Right lobe of liver (tissue), 4 donors: ENCODE results near the gene DCTN1.

Experiments
- POLR2A ChIP-seq: fragments of 450-650 bp; IDR thresholded peaks from one replicate; pipeline ENCODE4 v1.6.1; 2017; ENCODE audit warnings: antibody characterized with exemption, mild to moderate bottlenecking
- TF ChIP-seq, protein P1 (sequence below), 4 donors: fragments of 200-600 bp in 3 of 4; fragments of 450-650 bp in 1 of 4; IDR thresholded peaks; one replicate each; pipeline versions ENCODE4 v1.5.1 to v1.8.0; 2016 to 2022; ENCODE audit warnings: antibody characterized with exemption in 4 of 4, mild to moderate bottlenecking in 2 of 4
- donor health status: DM: no; HTN: no; CAD: no.
- donor health status: DM: no; HTN: no; CAD: no.
- donor health status: DM: no; HTN: yes; CAD: no.

DNA sequence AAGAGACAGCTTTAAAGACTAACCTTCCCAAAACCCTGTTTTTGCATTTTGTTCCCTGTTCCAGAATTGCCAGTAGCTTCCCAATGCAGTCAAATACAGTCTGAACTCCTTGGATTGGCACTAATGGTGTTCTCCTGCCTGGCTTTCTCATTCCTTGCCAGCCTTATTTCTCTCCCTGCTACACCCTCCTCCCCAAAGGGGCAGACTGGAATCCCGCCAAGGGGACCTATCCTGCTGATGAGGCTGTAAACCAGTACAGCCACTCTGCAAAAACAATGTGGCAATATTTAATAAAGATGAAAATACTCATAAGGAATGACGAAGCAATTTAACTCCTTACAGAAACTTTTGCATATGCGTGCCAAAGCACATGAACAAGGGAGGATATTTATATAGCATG is 32.4 kb downstream of the DCTN1 start:
- TF ChIP-seq, protein P1, sequence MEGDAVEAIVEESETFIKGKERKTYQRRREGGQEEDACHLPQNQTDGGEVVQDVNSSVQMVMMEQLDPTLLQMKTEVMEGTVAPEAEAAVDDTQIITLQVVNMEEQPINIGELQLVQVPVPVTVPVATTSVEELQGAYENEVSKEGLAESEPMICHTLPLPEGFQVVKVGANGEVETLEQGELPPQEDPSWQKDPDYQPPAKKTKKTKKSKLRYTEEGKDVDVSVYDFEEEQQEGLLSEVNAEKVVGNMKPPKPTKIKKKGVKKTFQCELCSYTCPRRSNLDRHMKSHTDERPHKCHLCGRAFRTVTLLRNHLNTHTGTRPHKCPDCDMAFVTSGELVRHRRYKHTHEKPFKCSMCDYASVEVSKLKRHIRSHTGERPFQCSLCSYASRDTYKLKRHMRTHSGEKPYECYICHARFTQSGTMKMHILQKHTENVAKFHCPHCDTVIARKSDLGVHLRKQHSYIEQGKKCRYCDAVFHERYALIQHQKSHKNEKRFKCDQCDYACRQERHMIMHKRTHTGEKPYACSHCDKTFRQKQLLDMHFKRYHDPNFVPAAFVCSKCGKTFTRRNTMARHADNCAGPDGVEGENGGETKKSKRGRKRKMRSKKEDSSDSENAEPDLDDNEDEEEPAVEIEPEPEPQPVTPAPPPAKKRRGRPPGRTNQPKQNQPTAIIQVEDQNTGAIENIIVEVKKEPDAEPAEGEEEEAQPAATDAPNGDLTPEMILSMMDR (IDR thresholded peaks at IDR 0.05): no peak
- no peak for TF ChIP-seq POLR2A
